Measurements from ENCODE around the gene CABLES2.

The CABLES2 gene

GRCh38 chr20:62417981-62418708 is 11.1 kb upstream of the CABLES2 start:
- no peak for DNase-seq

- DNase-seq = no peak
Observed at GRCh38 chr20:62416651-62417637, 9.9 kb upstream of the CABLES2 start.

GRCh38 chr20:62415354-62416111 is 8.4 kb upstream of the CABLES2 start:
- no peak for DNase-seq

GRCh38 chr20:62413896-62414481 is 6.9 kb upstream of the CABLES2 start:
- DNase-seq = no peak

- DNase-seq = no peak
Observed at GRCh38 chr20:62413025-62413570, 6.0 kb upstream of the CABLES2 start.

GRCh38 chr20:62412194-62413024 is 5.3 kb upstream of the CABLES2 start:
- no peak for DNase-seq

GRCh38 chr20:62411479-62412193 is 4.6 kb upstream of the CABLES2 start:
- no peak for DNase-seq

- no peak for DNase-seq
Observed at GRCh38 chr20:62410746-62411478, 3.8 kb upstream of the CABLES2 start.

- no peak for DNase-seq
Observed at GRCh38 chr20:62409931-62410745, 3.1 kb upstream of the CABLES2 start.

GRCh38 chr20:62409086-62409853 is 2.2 kb upstream of the CABLES2 start:
- no peak for DNase-seq

GRCh38 chr20:62408640-62409039 is 1.6 kb upstream of the CABLES2 start:
- DNase-seq = no peak

GRCh38 chr20:62408055-62408454 is 970 bp upstream of the CABLES2 start:
- DNase-seq = no peak

GRCh38 chr20:62406635-62407176 is 379 bp downstream of the CABLES2 start:
- DNase-seq = no peak

GRCh38 chr20:62405981-62406513 is 1.0 kb downstream of the CABLES2 start:
- no peak for DNase-seq

GRCh38 chr20:62405108-62405980 is 1.7 kb downstream of the CABLES2 start:
- DNase-seq = no peak

GRCh38 chr20:62404761-62405107 is 2.4 kb downstream of the CABLES2 start:
- DNase-seq = no peak

All from stimulated activated CD4-positive, alpha-beta T cell treated with anti-CD3 and anti-CD28 coated beads, Interleukin-2, amount 100 ng/mL, for 48 hours (primary cell).